Measurements from ENCODE around the gene SPACA1. TPM values are rescaled to one million over a fixed set of nuclear protein-coding genes. Genes with fewer than 3 reads are reported as not detected.
"Not testable (repeated sequence)": the region's sequence is repeated elsewhere in the genome, so short reads cannot be mapped to it uniquely, and the experiment has no call there.

SPACA1 gene
- total and polyA plus RNA-seq, 4 donors: not detected

DNA sequence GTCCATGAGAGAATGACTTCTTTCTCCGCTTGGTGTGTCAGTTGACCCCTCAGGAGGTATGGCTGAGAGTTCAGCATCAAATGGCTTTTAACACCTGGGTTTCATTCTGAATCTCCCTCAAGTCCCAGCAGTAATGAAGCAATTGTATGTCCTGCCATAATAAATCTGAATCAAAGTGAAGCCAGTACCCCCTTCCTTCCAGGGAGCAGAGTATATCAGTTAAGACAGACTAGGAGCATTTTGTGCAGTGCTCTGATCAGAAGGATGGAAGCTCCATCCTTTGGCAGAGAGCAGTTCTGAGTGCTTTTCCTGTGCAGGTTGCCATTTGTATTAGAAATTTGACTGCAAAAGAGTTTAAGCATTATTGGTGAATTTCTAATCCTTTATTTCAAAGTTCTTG lies 46.9 kb upstream of the SPACA1 start:
- Histone ChIP-seq H3K27me3 (ENCODE audit: control insufficient read depth in 4 of 4, insufficient read depth in 4 of 4, low read length in 3 of 4) (no peaks in the 10 kb centered on the region), H3K36me3 (ENCODE audit: control insufficient read depth in 4 of 4, insufficient read depth in 3 of 4, low read depth in 1 of 4, low read length in 3 of 4) (no peaks in the 10 kb centered on the region), H3K27ac (ENCODE audit: low read depth in 1 of 2, low read length in 2 of 2) (no peak overlapping the region), H3K4me1 (ENCODE audit: control insufficient read depth in 4 of 4, insufficient read depth in 4 of 4, low read length in 3 of 4) (no peaks in the 10 kb centered on the region), H3K4me3 (ENCODE audit: low read depth in 1 of 3, low read length in 3 of 3) (no peak overlapping the region), H3K9me3 (ENCODE audit: control insufficient read depth in 4 of 4, low read length in 3 of 4) (no peaks in the 10 kb centered on the region), H3K9ac (ENCODE audit: low read depth in 1 of 2, low read length in 2 of 2) (no peak overlapping the region)
- WGBS: 44% methylated on average over 1 of the region's 1 CpG
- no peak for TF ChIP-seq NR2F2 (IDR thresholded peaks at IDR 0.05)
- no peak for TF ChIP-seq FOXA1 (IDR thresholded peaks at IDR 0.05)
- TF ChIP-seq, protein P1, sequence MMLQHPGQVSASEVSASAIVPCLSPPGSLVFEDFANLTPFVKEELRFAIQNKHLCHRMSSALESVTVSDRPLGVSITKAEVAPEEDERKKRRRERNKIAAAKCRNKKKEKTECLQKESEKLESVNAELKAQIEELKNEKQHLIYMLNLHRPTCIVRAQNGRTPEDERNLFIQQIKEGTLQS (IDR thresholded peaks at IDR 0.05): no peak
- no peak for DNase-seq (ENCODE audit: low spot score)

DNA sequence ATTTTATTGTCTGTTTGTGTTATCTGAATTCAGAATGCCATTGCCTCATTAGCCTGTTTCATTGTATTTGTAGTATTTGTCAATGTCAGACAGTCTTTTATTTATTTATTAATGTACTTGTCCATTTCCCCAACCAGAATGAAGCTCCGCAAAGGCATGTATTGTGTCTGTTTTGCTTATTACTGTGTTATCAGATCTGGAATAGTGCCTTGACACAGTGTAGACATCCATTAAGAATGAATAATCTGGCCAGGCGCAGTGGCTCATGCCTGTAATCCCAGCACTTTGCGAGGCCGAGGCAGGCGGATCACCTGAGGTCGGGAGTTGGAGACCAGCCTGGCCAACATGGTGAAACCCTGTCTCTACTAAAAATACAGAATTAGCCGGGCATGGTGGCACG lies 46.4 kb upstream of the SPACA1 start:
- not testable (repeated sequence) for DNase-seq (ENCODE audit: low spot score); H3K4me3 ChIP-seq (ENCODE audit: low read depth in 1 of 3, low read length in 3 of 3); H3K27ac ChIP-seq (ENCODE audit: low read depth in 1 of 2, low read length in 2 of 2); H3K27me3 ChIP-seq (ENCODE audit: control insufficient read depth in 4 of 4, insufficient read depth in 4 of 4, low read length in 3 of 4); H3K9ac ChIP-seq (ENCODE audit: low read depth in 1 of 2, low read length in 2 of 2); H3K9me3 ChIP-seq (ENCODE audit: control insufficient read depth in 4 of 4, low read length in 3 of 4); H3K36me3 ChIP-seq (ENCODE audit: control insufficient read depth in 4 of 4, insufficient read depth in 3 of 4, low read depth in 1 of 4, low read length in 3 of 4); H3K4me1 ChIP-seq (ENCODE audit: control insufficient read depth in 4 of 4, insufficient read depth in 4 of 4, low read length in 3 of 4)
- WGBS: 95% methylated on average over 8 of the region's 8 CpGs

DNA sequence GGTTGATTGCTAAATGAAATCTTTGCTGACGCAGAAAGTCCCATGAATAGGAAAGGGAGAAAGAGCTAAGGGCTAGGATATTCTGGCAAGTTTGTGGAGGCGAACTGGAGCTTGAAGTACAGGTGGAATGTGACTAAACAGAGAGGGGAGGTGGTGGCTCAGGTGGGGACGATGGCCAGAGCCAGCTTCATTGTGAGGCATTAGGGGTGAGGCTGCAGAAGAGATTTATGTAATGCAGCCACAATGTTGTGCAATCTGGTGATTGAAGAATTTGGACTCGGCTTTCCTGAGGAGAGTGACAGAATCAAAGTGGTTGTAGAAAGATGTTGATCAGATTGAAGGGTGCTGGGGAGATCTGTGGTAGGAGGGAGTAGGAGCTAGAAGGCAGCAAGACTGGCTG lies 42.9 kb upstream of the SPACA1 start:
- Histone ChIP-seq H3K9ac (ENCODE audit: low read depth in 1 of 2, low read length in 2 of 2) (no peak overlapping the region), H3K27ac (ENCODE audit: low read depth in 1 of 2, low read length in 2 of 2) (no peak overlapping the region), H3K36me3 (ENCODE audit: control insufficient read depth in 4 of 4, insufficient read depth in 3 of 4, low read depth in 1 of 4, low read length in 3 of 4) (no peaks in the 10 kb centered on the region), H3K9me3 (ENCODE audit: control insufficient read depth in 4 of 4, low read length in 3 of 4) (no peaks in the 10 kb centered on the region), H3K4me1 (ENCODE audit: control insufficient read depth in 4 of 4, insufficient read depth in 4 of 4, low read length in 3 of 4) (no peaks in the 10 kb centered on the region), H3K27me3 (ENCODE audit: control insufficient read depth in 4 of 4, insufficient read depth in 4 of 4, low read length in 3 of 4) (no peaks in the 10 kb centered on the region), H3K4me3 (ENCODE audit: low read depth in 1 of 3, low read length in 3 of 3) (no peak overlapping the region)
- WGBS: 53% methylated on average over 4 of the region's 4 CpGs
- peak in 1 of 2 donors; percentile 13 for TF ChIP-seq HNF4A (conservative IDR thresholded peaks at IDR 0.05)
- TF ChIP-seq, protein P2, sequence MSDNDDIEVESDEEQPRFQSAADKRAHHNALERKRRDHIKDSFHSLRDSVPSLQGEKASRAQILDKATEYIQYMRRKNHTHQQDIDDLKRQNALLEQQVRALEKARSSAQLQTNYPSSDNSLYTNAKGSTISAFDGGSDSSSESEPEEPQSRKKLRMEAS (IDR thresholded peaks at IDR 0.05): no peak
- DNase-seq (ENCODE audit: low spot score): no peak

DNA sequence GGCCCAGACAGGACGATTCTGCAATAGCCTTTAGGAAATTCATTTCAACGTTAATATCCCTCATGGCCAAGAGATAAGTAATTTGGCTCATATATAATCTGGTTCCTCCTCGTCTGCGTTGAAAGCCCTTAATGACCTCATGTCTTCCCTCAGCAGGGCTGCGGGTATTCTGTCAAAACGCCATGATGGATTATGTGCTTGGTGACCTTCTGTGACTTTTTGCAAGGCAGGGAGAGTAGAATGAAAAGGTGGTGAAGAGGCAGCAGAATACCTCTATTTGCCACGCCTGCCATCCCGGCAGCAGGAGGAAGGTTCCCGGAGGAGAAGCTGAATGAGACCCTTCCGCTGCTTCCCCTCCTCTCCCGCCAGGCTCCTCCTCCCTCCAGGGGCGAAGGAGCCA lies 41.1 kb upstream of the SPACA1 start:
- H3K9me3 ChIP-seq (ENCODE audit: control insufficient read depth in 4 of 4, low read length in 3 of 4): no peaks in the 10 kb centered on the region
- H3K4me3 ChIP-seq (ENCODE audit: low read depth in 1 of 3, low read length in 3 of 3): no peak overlapping the region
- no peak overlapping the region for H3K9ac ChIP-seq (ENCODE audit: low read depth in 1 of 2, low read length in 2 of 2)
- DNase-seq (ENCODE audit: low spot score): no peak
- H3K36me3 ChIP-seq (ENCODE audit: control insufficient read depth in 4 of 4, insufficient read depth in 3 of 4, low read depth in 1 of 4, low read length in 3 of 4): no peaks in the 10 kb centered on the region
- H3K27ac ChIP-seq (ENCODE audit: low read depth in 1 of 2, low read length in 2 of 2): no peak overlapping the region
- H3K27me3 ChIP-seq (ENCODE audit: control insufficient read depth in 4 of 4, insufficient read depth in 4 of 4, low read length in 3 of 4): no peaks in the 10 kb centered on the region
- TF ChIP-seq, protein P3, sequence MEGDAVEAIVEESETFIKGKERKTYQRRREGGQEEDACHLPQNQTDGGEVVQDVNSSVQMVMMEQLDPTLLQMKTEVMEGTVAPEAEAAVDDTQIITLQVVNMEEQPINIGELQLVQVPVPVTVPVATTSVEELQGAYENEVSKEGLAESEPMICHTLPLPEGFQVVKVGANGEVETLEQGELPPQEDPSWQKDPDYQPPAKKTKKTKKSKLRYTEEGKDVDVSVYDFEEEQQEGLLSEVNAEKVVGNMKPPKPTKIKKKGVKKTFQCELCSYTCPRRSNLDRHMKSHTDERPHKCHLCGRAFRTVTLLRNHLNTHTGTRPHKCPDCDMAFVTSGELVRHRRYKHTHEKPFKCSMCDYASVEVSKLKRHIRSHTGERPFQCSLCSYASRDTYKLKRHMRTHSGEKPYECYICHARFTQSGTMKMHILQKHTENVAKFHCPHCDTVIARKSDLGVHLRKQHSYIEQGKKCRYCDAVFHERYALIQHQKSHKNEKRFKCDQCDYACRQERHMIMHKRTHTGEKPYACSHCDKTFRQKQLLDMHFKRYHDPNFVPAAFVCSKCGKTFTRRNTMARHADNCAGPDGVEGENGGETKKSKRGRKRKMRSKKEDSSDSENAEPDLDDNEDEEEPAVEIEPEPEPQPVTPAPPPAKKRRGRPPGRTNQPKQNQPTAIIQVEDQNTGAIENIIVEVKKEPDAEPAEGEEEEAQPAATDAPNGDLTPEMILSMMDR (IDR thresholded peaks at IDR 0.05; ENCODE audit: low read depth, low read length, missing input control): no peak
- TF ChIP-seq HNF4G (IDR thresholded peaks at IDR 0.05) (no peak), HNF4A (conservative IDR thresholded peaks at IDR 0.05) (no peak), SP1 (IDR thresholded peaks at IDR 0.05) (no peak), FOXA2 (IDR thresholded peaks at IDR 0.05) (no peak), JUND (IDR thresholded peaks at IDR 0.05) (no peak), NR2F2 (IDR thresholded peaks at IDR 0.05) (no peak), RXRA (IDR thresholded peaks at IDR 0.05) (no peak), RAD21 (IDR thresholded peaks at IDR 0.05) (no peak), TAF1 (conservative IDR thresholded peaks at IDR 0.05) (no peak), GABPA (IDR thresholded peaks at IDR 0.05 in 1 of 2, conservative IDR thresholded peaks at IDR 0.05 in 1 of 2) (no peak)
- TF ChIP-seq, protein P4, sequence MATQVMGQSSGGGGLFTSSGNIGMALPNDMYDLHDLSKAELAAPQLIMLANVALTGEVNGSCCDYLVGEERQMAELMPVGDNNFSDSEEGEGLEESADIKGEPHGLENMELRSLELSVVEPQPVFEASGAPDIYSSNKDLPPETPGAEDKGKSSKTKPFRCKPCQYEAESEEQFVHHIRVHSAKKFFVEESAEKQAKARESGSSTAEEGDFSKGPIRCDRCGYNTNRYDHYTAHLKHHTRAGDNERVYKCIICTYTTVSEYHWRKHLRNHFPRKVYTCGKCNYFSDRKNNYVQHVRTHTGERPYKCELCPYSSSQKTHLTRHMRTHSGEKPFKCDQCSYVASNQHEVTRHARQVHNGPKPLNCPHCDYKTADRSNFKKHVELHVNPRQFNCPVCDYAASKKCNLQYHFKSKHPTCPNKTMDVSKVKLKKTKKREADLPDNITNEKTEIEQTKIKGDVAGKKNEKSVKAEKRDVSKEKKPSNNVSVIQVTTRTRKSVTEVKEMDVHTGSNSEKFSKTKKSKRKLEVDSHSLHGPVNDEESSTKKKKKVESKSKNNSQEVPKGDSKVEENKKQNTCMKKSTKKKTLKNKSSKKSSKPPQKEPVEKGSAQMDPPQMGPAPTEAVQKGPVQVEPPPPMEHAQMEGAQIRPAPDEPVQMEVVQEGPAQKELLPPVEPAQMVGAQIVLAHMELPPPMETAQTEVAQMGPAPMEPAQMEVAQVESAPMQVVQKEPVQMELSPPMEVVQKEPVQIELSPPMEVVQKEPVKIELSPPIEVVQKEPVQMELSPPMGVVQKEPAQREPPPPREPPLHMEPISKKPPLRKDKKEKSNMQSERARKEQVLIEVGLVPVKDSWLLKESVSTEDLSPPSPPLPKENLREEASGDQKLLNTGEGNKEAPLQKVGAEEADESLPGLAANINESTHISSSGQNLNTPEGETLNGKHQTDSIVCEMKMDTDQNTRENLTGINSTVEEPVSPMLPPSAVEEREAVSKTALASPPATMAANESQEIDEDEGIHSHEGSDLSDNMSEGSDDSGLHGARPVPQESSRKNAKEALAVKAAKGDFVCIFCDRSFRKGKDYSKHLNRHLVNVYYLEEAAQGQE (IDR thresholded peaks at IDR 0.05): no peak
- TF ChIP-seq, protein P1 (IDR thresholded peaks at IDR 0.05): no peak
- no peaks in the 10 kb centered on the region for H3K4me1 ChIP-seq (ENCODE audit: control insufficient read depth in 4 of 4, insufficient read depth in 4 of 4, low read length in 3 of 4)
- 78% methylated on average over 12 of the region's 12 CpGs for WGBS
